GM12864 (cell line): ENCODE measurements around the gene USP9X.
"Not testable (repeated sequence)": the region's sequence is repeated elsewhere in the genome, so short reads cannot be mapped to it uniquely, and the experiment has no call there.

ENCODE experiments used
- DNase-seq: peaks from one replicate; pipeline ENCODE4 v3.0.0-alpha.2; 2011; ENCODE audit warnings: low read depth
- H3K4me3 ChIP-seq: 2 replicates; pipeline ENCODE4 v1.5.1; 2011; ENCODE audit warnings: mild to moderate bottlenecking, low read depth, low read length, control low read depth
- CTCF ChIP-seq: IDR thresholded peaks from 2 replicates; pipeline ENCODE4 v1.5.1; 2011; ENCODE audit warnings: low read depth, mild to moderate bottlenecking, moderate library complexity, low read length, control low read depth, inconsistent platforms; ENCODE audit errors: missing control alignments

The USP9X gene

GRCh38 chrX:41047878-41048534 is 37.2 kb upstream of the USP9X start:
- TF ChIP-seq CTCF = no peak
- no peak for DNase-seq
- no peak overlapping the region for H3K4me3 ChIP-seq

- no peak for DNase-seq
- no peak for TF ChIP-seq CTCF
- no peak overlapping the region for H3K4me3 ChIP-seq
These were observed 34.9 kb upstream of the USP9X start for GRCh38 chrX:41050359-41050758.

GRCh38 chrX:41051288-41051687 is 34.0 kb upstream of the USP9X start:
- TF ChIP-seq CTCF = no peak
- DNase-seq = no peak
- no peak overlapping the region for H3K4me3 ChIP-seq

- no peak for TF ChIP-seq CTCF
- DNase-seq = no peak
- H3K4me3 ChIP-seq = no peak overlapping the region
These were observed 29.5 kb upstream of the USP9X start for GRCh38 chrX:41055740-41056139.

- not testable (repeated sequence) for DNase-seq, H3K4me3 ChIP-seq
These were observed 22.0 kb upstream of the USP9X start for GRCh38 chrX:41063276-41063675.

GRCh38 chrX:41064018-41064417 is 21.2 kb upstream of the USP9X start:
- DNase-seq = no peak
- no peak for TF ChIP-seq CTCF
- H3K4me3 ChIP-seq = no peak overlapping the region

GRCh38 chrX:41066391-41066790 is 18.9 kb upstream of the USP9X start:
- DNase-seq = no peak
- no peak overlapping the region for H3K4me3 ChIP-seq
- no peak for TF ChIP-seq CTCF
